ENCODE data around the gene CCDC12. TPM values are rescaled to one million over a fixed set of nuclear protein-coding genes. Genes with fewer than 3 reads are reported as not detected.
"Not testable (repeated sequence)": the region's sequence is repeated elsewhere in the genome, so short reads cannot be mapped to it uniquely, and the experiment has no call there.

Gene CCDC12
- total RNA-seq, 1 experiment from 2014 or later: 44.2 TPM

- H3K27me3 ChIP-seq (ENCODE audit: low read length): no peaks in the 10 kb centered on the region
- no peak overlapping the region for H3K4me2 ChIP-seq (ENCODE audit: low read length)
- H3K4me3 ChIP-seq (ENCODE audit: low read length): no peak overlapping the region
- H3K9me2 ChIP-seq (replicated peaks; ENCODE audit: low read length): no peaks in the 10 kb centered on the region
- no TSS peak for BruUV-seq (replicated peaks)
- H2AFZ ChIP-seq (ENCODE audit: low read length): no peak overlapping the region
- CTCF ChIA-PET: no interaction called here
- H4K20me1 ChIP-seq (ENCODE audit: low read length): peaks cover 82% of the 10 kb centered on the region
- intact Hi-C loops (cut with micrococcal nuclease): no loop called here
- TF ChIP-seq CTCF (conservative IDR thresholded peaks at IDR 0.05; ENCODE audit: low read depth, low read length): no peak
- TF ChIP-seq EZH2 (IDR thresholded peaks at IDR 0.05; ENCODE audit: low read length, unreplicated experiment): no peak
- no peak for TF ChIP-seq EZH2phosphoT487 (IDR thresholded peaks at IDR 0.05; ENCODE audit: borderline replicate concordance, low read length)
- peaks cover 12% of the 10 kb centered on the region for H3K36me3 ChIP-seq (ENCODE audit: low read depth, low read length)
- no peak overlapping the region for H3K9ac ChIP-seq (ENCODE audit: low read length)
- no peak for ATAC-seq
- no peaks in the 10 kb centered on the region for H3K9me3 ChIP-seq (ENCODE audit: low read length)
- H3F3A ChIP-seq (ENCODE audit: low read length, unreplicated experiment): no peaks in the 10 kb centered on the region
- POLR2A ChIA-PET (ENCODE audit: unreplicated experiment): no interaction called here
- no peaks in the 10 kb centered on the region; the same call in 1 of the 2 replicates for H3K4me1 ChIP-seq (ENCODE audit: insufficient read depth, low read length)
- DNase-seq: no peak
- no peak overlapping the region for H3K27ac ChIP-seq (ENCODE audit: low read length)
- H3K79me2 ChIP-seq (ENCODE audit: low read length): peaks cover 91% of the 10 kb centered on the region
Measured at GRCh38 chr3:46968783-46969428, 7.6 kb downstream of the CCDC12 start.

DNA sequence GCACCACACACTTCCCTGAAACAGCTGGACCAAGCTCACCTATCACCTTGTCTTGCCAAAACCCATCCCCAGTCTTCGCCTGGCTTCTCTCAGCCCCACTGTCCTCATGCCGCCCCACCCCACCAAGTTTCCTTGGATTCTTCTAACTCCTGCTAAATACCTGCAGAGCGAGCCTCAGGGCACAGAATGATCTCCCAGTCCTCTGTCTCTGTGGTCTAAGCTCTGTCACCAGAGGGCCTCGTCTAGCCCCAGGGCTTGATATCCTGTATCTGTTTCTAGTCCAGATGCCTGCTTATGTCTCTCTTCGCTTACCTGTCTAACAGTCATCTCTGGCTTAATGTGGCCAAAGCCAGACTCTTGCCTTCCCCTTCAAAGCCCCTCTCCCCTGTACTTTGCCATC lies 9.7 kb downstream of the CCDC12 start:
- H3K79me2 ChIP-seq (ENCODE audit: low read length): peaks cover 85% of the 10 kb centered on the region
- DNase-seq (peak; percentile 31), ATAC-seq (peak; percentile 14; the same call in 1 of the 2 replicates)
- H3K9me2 ChIP-seq (replicated peaks; ENCODE audit: low read length): no peaks in the 10 kb centered on the region
- CTCF ChIA-PET: no interaction called here
- POLR2A ChIA-PET (ENCODE audit: unreplicated experiment): no interaction called here
- no peaks in the 10 kb centered on the region for H3F3A ChIP-seq (ENCODE audit: low read length, unreplicated experiment)
- TF ChIP-seq EZH2phosphoT487 (IDR thresholded peaks at IDR 0.05; ENCODE audit: borderline replicate concordance, low read length) (no peak), CTCF (conservative IDR thresholded peaks at IDR 0.05; ENCODE audit: low read depth, low read length) (0 out of 2 replicates have a peak, but pooled peaks have one; percentile 17), EZH2 (IDR thresholded peaks at IDR 0.05; ENCODE audit: low read length, unreplicated experiment) (no peak)
- H3K27me3 ChIP-seq (ENCODE audit: low read length): no peaks in the 10 kb centered on the region
- intact Hi-C loops (cut with micrococcal nuclease): no loop called here
- peaks cover 75% of the 10 kb centered on the region for H4K20me1 ChIP-seq (ENCODE audit: low read length)
- no peak overlapping the region for H3K4me3 ChIP-seq (ENCODE audit: low read length)
- BruUV-seq (replicated peaks): no TSS peak
- no peaks in the 10 kb centered on the region for H3K9me3 ChIP-seq (ENCODE audit: low read length)
- peaks cover 10% of the 10 kb centered on the region for H3K36me3 ChIP-seq (ENCODE audit: low read depth, low read length)
- no peak overlapping the region for H3K27ac ChIP-seq (ENCODE audit: low read length)
- peaks cover 8% of the 10 kb centered on the region; the same call in 1 of the 2 replicates for H3K4me1 ChIP-seq (ENCODE audit: insufficient read depth, low read length)
- no peak overlapping the region for H2AFZ ChIP-seq (ENCODE audit: low read length)
- H3K9ac ChIP-seq (ENCODE audit: low read length): no peak overlapping the region
- no peak overlapping the region for H3K4me2 ChIP-seq (ENCODE audit: low read length)

- H3K9ac ChIP-seq (ENCODE audit: low read length): no peak overlapping the region
- H2AFZ ChIP-seq (ENCODE audit: low read length): no peak overlapping the region
- TF ChIP-seq EZH2 (IDR thresholded peaks at IDR 0.05; ENCODE audit: low read length, unreplicated experiment) (no peak), CTCF (conservative IDR thresholded peaks at IDR 0.05; ENCODE audit: low read depth, low read length) (no peak), EZH2phosphoT487 (IDR thresholded peaks at IDR 0.05; ENCODE audit: borderline replicate concordance, low read length) (no peak)
- no peak overlapping the region for H3K4me2 ChIP-seq (ENCODE audit: low read length)
- H3K27me3 ChIP-seq (ENCODE audit: low read length): no peaks in the 10 kb centered on the region
- H3F3A ChIP-seq (ENCODE audit: low read length, unreplicated experiment): no peaks in the 10 kb centered on the region
- H3K36me3 ChIP-seq (ENCODE audit: low read depth, low read length): peaks cover 10% of the 10 kb centered on the region
- H3K4me1 ChIP-seq (ENCODE audit: insufficient read depth, low read length): peaks cover 25% of the 10 kb centered on the region
- ChIA-PET POLR2A (ENCODE audit: unreplicated experiment) (interaction anchor here (0.6 kb wide), 1 partner anchor 12 kb away, joined by 5 read pairs; no protein-coding TSS in a partner anchor), CTCF (interaction anchor here (0.6 to 0.7 kb wide), 2 partner anchors 9 to 15 kb away, joined by 3 read pairs; partner anchors contain the start of gene NBEAL2)
- H3K4me3 ChIP-seq (ENCODE audit: low read length): no peak overlapping the region
- BruUV-seq (replicated peaks): no TSS peak
- no peaks in the 10 kb centered on the region for H3K9me2 ChIP-seq (replicated peaks; ENCODE audit: low read length)
- DNase-seq (peak; percentile 26), ATAC-seq (no peak)
- H4K20me1 ChIP-seq (ENCODE audit: low read length): peaks cover 75% of the 10 kb centered on the region
- intact Hi-C loops (cut with micrococcal nuclease): no loop called here
- H3K79me2 ChIP-seq (ENCODE audit: low read length): peaks cover 85% of the 10 kb centered on the region
- H3K9me3 ChIP-seq (ENCODE audit: low read length): no peaks in the 10 kb centered on the region
- no peak overlapping the region for H3K27ac ChIP-seq (ENCODE audit: low read length)
Measured at GRCh38 chr3:46965151-46965550, 11.4 kb downstream of the CCDC12 start.

DNA sequence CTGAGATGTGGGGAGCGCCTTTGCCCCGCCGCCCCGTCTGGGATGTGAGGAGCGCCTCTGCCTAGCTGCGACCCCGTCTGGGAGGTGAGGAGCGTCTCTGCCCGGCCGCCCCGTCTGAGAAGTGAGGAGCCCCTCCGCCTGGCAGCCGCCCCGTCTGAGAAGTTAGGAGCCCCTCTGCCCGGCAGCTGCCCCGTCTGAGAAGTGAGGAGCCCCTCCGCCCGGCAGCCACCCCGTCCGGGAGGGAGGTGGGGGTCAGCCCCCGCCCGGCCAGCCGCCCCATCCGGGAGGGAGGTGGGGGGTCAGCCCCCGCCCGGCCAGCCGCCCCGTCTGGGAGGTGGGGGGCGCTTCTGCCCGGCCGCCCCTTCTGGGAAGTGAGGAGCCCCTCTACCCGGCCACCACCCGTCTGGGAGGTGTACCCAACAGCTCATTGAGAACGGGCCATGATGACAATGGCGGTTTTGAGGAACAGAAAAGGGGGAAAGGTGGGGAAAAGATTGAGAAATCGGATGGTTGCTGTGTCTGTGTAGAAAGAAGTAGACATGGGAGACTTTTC lies 12.4 kb downstream of the CCDC12 start:
- peaks cover 75% of the 10 kb centered on the region for H4K20me1 ChIP-seq (ENCODE audit: low read length)
- H3K4me3 ChIP-seq (ENCODE audit: low read length); H3K36me3 ChIP-seq (ENCODE audit: low read depth, low read length); H2AFZ ChIP-seq (ENCODE audit: low read length); H3K4me2 ChIP-seq (ENCODE audit: low read length); H3K9me3 ChIP-seq (ENCODE audit: low read length); POLR2A ChIA-PET (ENCODE audit: unreplicated experiment); ATAC-seq; H3K9me2 ChIP-seq (replicated peaks; ENCODE audit: low read length); BruUV-seq (replicated peaks); H3F3A ChIP-seq (ENCODE audit: low read length, unreplicated experiment); H3K27ac ChIP-seq (ENCODE audit: low read length); intact Hi-C loops (cut with micrococcal nuclease); DNase-seq; CTCF ChIA-PET; H3K9ac ChIP-seq (ENCODE audit: low read length); H3K27me3 ChIP-seq (ENCODE audit: low read length): not testable (repeated sequence)
- H3K4me1 ChIP-seq (ENCODE audit: insufficient read depth, low read length): peaks cover 33% of the 10 kb centered on the region
- H3K79me2 ChIP-seq (ENCODE audit: low read length): peaks cover 85% of the 10 kb centered on the region
